HG03354 (cell line): Measurements from ENCODE around the gene ICA1.
"Not testable (repeated sequence)": the region's sequence is repeated elsewhere in the genome, so short reads cannot be mapped to it uniquely, and the experiment has no call there.

ENCODE experiments used
- ATAC-seq: cut with Tn5 transposase; IDR thresholded peaks from one replicate; pipeline ENCODE4 v1.9.1; 2021; ENCODE audit warnings: mild to moderate bottlenecking; ENCODE audit not compliant: unreplicated experiment, poor library complexity, severe bottlenecking

ICA1 gene

DNA sequence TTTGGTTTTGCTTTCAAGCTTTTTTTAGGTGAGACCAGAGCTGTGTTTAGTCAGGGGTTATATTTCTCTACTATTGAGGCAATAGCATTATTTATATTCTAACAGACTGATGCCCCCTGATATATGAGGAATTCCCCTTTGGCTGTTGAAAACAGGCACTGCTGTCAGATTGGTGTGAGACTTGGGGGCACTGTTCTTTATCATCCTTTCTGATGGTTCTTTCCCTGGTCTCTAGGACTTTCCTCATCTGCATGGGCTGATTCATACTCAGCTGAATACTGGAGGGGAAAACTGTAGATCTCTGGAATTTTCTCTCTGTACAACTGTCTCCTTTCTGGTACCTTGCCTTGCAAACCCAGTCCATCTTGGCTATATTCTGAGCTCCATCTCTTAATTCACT, 10.0 kb upstream of the ICA1 start:
- ATAC-seq, result no peak

GRCh38 chr7:8263048-8263447, 1.1 kb upstream of the ICA1 start:
- no peak for ATAC-seq

DNA sequence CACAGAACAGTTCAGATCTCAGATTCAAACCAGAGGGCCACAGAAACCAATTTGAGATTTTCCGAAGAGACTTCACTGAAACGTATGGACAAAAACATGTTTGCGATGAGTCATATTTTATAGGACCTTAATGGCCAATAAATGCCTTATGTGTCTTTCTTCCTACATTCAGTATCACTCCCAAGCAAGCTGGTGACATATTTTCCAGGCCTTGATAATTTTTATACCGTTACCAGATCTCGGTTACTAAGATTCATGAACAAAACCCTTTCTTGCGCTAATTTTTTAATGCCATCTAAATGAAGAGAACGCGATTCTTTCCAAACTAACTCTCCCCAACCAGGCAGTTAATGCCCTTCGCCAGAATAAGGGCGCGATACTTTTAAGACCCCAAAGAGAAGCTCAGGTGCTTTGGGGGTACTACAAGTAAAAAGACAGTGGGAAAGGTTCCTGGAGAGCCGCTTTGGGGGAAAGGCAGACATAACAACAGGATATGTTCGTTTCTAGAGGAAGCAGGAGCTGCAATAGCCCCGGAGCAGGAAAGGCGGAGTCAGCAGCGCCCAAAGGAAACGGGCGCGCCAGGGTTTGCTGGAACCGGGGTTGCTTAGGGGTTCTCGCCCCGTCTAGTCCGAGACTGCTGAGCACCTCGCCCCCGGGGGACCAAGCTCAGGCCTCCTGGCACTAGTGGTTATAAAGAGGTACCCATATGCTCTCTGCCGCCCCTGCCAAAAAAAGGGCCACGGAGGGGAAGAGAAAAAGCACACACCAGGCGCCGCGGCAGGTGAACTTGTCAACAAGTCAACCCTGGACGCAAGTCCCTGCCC, 884 bp downstream of the ICA1 start:
- ATAC-seq, result peak; percentile 37

DNA sequence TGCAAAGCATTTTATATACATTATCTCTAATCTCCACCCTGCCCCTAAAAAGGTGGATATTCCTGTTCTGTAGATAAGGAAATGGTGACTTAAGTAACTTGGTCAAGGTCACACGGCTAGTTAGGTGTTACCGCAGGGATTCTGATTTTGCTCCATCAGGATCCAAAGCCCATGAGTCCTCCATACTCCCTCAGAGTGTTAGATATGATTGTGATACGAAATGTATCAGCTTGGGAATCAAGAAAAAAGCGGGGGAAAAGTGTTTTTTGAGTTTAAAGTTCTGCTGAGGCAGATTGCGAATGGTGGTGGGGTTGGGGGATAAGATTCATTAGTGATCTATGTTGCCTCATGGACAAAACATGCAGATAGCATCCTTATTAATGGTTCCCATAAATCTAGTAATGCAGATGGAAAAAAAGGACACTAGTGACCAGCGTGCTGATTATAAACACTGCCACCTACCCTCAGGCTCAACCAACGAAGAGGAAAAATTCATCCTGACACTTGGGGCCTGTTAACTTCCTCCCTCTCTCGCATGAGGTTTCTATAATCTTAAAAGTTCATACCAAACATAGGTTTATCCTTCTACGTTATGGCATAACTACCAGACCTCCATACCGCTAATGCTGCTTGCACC, 2.3 kb downstream of the ICA1 start:
- no peak for ATAC-seq

GRCh38 chr7:8258734-8259133, 3.2 kb downstream of the ICA1 start:
- no peak for ATAC-seq

- no peak for ATAC-seq
Measured at GRCh38 chr7:8258166-8258565, 3.8 kb downstream of the ICA1 start.

DNA sequence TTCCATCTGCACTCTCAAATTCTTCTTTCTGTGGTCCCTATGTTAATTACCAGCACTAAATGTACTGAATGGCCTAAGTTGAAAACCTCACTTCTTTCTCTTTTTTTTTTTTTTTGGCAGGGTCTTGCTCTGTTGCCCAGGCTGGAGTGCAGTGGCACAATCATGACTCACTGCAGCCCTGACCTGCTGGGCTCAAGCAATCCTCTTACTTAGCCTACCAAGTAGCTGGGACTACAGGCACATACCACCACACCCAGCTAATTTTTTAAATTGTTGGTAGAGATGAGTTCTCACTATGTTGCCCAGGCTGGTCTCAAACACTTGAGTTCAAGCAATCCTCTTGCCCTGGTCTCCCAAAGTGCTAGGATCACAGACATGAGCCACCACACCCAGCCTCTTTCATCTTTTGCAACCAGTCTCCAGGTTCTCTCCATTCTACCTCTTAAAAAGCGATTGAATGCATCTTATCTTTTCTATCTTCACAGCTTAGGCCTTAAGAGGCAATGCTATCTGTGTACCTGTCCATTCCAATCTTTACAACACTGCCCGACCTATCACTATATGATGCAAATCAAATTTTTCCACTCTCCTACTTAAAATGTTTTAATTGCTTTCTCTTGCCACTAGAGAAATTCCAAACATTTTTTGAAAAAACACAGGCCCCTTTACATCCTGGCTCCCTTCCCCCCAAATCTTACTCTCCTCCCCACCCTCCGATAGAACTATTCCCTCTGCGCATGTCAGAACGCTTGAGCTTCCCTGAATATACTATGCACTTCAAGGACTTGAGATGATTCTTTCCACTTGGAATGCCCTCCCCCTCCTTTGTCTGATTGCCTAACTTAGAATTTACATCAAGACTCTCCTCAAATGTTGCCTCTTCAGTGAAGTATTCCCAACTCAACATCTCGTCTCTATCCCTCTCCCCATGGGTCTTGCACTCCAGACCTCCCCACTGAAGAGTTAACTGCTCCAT, 6.0 kb downstream of the ICA1 start:
- ATAC-seq, result no peak

DNA sequence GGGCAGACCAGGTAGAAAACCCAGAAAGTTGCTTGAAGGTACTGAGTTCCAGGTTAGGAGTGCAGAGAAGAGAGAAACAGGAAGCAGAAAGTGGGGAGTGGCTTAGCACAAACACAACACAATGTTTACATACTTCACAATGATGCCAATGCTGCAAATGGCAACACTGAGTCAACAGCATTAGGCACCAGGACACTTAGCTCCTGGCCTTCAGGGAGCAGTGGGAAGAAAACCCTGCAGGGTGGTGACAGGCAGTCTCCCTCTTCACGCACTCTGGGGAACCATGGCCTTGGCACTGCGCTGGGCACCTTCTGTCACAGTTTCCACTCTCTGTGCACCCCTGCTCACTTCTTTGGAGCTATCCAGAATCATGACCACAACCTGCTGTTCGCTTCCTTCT, 7.3 kb downstream of the ICA1 start:
- ATAC-seq, result no peak

DNA sequence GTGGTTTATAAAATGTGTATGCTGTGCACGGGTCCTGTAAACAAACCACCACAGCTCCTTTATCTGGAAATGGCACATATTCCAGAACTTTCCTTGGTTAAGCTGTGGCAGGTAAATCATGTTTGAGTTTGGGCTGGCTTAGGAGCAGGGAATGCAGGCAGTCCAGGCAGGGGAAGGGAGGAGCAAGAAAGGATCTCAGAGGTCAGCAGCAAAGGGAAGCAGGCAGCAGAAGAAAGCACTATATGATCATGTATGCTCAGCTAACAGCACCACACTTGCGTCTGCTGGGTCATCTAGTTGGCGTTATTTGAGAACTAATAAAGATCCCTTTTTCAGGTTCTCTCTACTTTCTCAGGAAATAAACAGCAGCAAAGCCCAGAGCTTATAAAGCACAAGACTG, 7.8 kb downstream of the ICA1 start:
- no peak for ATAC-seq

- ATAC-seq, result no peak
Measured at GRCh38 chr7:8251195-8251594, 10.8 kb downstream of the ICA1 start.

DNA sequence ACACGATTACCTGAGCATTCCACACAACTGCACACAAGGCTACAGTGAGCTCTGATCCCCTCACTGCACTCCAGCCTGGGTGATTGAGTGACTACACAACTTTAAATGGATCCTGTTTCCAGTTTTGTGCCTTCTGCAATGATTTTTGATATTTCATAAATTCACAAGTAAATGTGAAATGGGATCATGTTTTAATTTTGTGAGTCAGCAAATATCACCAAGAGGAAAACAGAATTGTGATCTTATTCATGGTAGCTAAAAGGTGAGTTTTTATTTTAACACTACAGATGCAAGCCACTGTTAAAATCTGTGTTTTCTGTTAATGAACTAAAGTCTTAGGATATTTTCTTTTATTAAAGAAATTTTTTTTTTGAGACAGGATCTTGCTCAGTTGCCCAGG, 11.4 kb downstream of the ICA1 start:
- ATAC-seq, result no peak

DNA sequence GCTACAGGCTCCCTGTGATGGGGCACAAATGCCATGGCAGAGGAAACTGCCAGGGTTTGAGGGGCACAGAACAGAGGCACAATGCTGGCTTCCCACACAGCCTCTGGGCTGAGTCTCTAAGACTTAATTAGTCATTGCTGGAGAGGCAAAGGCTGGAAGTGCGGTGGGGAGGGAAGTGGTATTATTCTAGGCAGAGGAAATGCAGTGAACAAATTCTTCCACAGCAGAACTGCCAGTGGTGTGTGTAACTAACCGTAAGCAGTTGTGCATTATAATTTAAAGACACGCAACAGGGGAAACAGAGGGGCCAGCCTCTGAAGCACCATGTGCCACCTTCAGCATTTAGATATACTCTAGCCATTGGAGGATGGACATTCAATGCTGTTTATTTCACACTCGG, 12.8 kb downstream of the ICA1 start:
- no peak for ATAC-seq

DNA sequence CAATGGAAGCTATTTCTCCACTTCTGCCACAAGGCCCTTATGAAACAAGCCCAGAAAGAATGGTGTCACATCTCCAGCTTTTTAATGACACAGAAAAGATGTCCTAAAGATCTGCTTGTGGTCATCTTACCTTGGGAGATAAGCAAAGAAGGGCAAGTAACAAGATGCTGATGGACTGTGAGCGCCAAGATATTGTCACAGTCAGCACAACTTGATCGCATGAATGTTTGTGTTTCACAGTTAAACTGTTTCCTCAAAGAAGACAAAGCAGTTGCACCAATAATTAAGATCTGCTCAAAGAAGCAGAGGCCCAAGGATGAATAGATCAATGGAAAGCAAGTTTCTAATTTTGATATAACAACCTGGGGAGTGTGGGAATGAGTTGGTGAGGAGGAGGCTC, 15.9 kb downstream of the ICA1 start:
- no peak for ATAC-seq

DNA sequence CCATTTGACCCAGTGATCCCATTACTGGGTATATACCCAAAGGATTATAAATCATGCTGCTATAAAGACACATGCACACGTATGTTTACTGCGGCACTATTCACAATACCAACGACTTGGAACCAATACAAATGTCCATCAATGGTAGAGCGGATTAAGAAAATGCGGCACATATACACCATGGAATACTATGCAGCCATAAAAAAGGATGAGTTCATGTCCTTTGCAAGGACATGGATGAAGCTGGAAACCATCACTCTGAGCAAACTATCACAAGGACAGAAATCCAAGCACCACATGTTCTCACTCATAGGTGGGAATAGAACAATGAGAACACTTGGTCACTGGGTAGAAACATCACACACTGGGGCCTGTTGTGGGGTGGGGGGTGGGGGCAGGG, 16.9 kb downstream of the ICA1 start:
- not testable (repeated sequence) for ATAC-seq

DNA sequence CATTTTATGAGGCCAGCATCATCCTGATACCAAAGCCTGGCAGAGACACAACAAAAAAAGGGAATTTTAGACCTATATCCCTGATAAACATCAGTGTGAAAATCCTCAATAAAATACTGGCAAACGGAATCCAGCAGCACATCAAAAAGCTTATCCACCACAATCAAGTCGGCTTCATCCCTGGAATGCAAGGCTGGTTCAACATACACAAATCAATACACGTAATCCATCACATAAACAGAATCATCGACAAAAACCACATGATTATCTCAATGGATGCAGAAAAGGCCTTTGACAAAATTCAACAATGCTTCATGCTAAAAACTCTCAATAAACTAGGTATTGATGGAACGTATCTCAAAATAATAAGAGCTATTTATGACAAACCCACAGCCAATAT, 18.9 kb downstream of the ICA1 start:
- not testable (repeated sequence) for ATAC-seq

- ATAC-seq, result not testable (repeated sequence)
Measured at GRCh38 chr7:8239702-8240362, 22.1 kb downstream of the ICA1 start.

- ATAC-seq, result no peak
Measured at GRCh38 chr7:8236780-8237407, 25.1 kb downstream of the ICA1 start.

- ATAC-seq, result no peak
Measured at GRCh38 chr7:8232999-8233847, 28.7 kb downstream of the ICA1 start.

DNA sequence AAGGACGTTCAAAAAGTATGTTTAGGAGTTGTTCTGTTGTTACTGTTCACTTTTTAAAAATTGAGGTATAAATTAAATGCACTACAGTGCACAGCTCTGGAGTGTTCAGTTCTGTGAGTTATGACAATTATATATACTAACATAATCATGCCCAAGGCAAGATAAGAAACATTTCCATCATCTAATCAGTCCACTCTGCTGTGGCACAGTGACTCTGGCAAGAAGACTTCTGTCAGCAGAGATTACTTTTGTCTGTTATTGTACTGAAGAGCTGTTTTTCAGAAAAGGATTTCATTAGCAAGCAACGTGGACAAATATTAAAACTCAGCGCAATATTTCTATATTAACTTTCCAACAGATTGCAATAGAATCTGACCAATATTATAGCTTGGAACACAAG, 32.0 kb downstream of the ICA1 start:
- no peak for ATAC-seq
